Measurements from ENCODE around the gene MCM3. TPM values are rescaled to one million over a fixed set of nuclear protein-coding genes. Genes with fewer than 3 reads are reported as not detected.

Gene MCM3
- total RNA-seq (2021; ENCODE audit: unreplicated experiment) (191 TPM), Bru-seq, nascent RNA (percentile 96 among the genes with signal in this experiment), BruChase-seq, experiment 1, labeled RNA remaining after a 6-hour chase (percentile 96 among the genes with signal in this experiment), BruChase-seq, experiment 2, labeled RNA remaining after a 2-hour chase (percentile 91 among the genes with signal in this experiment)
- polyA plus RNA-seq (2012), result 96.6 and 122 TPM in 2 replicates
- long read RNA-seq, transcript MCM3-201 (17 exons, 3,083 nt), result major isoform, 540 of 761 reads
- long read RNA-seq, partial matches to known transcripts, result 119 of 761 reads
- long read RNA-seq, other reads (novel, unspliced or antisense), result 100 of 761 reads

GRCh38 chr6:52284460-52285176 is at the start of gene MCM3:
TSS of gene MCM3 (minus strand) at chr6:52284742. CDS start at chr6:52284674, 68 bp downstream.
- peaks cover 49% of the 10 kb centered on the region for H3K79me2 ChIP-seq (ENCODE audit: insufficient read depth, low read length)
- H3K9me3 ChIP-seq (ENCODE audit: control insufficient read depth in 1 of 2, insufficient read depth in 1 of 2, low read depth in 1 of 2, low read length in 2 of 2), result no peaks in the 10 kb centered on the region
- ChIA-PET RAD21 (ENCODE audit: low non-redundant PET in 1 of 2, low total read pairs in 2 of 2, uncharacterized antibody in 2 of 2, unreplicated experiment in 2 of 2) (interaction anchor here (0.6 to 2.3 kb wide), 2 partner anchors 115 to 395 kb away, joined by 5 to 9 read pairs; no protein-coding TSS in a partner anchor), CTCF (interaction anchor here (0.8 to 3.3 kb wide), 6 partner anchors 68 to 1444 kb away, joined by 3 to 45 read pairs (median 5); no protein-coding TSS in a partner anchor), POLR2A (interaction anchor here (0.7 to 1.5 kb wide), 4 partner anchors 15 to 137 kb away, joined by 3 to 5 read pairs (median 3); no protein-coding TSS in a partner anchor)
- peaks cover 30 to 38% of the 10 kb centered on the region in 2 experiments for H3K36me3 ChIP-seq (ENCODE audit: control insufficient read depth in 1 of 2, insufficient read depth in 2 of 2, low read length in 2 of 2)
- BruUV-seq (replicated peaks), result no TSS peak
- intact Hi-C loops (cut with micrococcal nuclease), result loop anchor here (2.0 to 10.0 kb wide), 3 partner anchors 230 to 378 kb away; no protein-coding TSS in a partner anchor
- H4K20me1 ChIP-seq (ENCODE audit: insufficient read depth), result peaks cover 17% of the 10 kb centered on the region; the same call in 1 of the 2 replicates
- peaks cover 4 to 22% of the 10 kb centered on the region in 2 experiments; a peak in 3 of 4 replicates for H3K4me1 ChIP-seq (ENCODE audit: control insufficient read depth in 1 of 2, insufficient read depth in 2 of 2, low read length in 2 of 2)
- peak within 1 kb of the TSS; percentile 82 for H3K4me2 ChIP-seq (ENCODE audit: low read length)
- no peaks in the 10 kb centered on the region for H3K27me3 ChIP-seq (ENCODE audit: insufficient read depth, low read length)
- peak within 1 kb of the TSS; percentile 96 for H2AFZ ChIP-seq (ENCODE audit: low read depth, low read length, poor library complexity, severe bottlenecking)
- peak within 1 kb of the TSS; percentile 97 for H3K9ac ChIP-seq (ENCODE audit: low read length)
- peak; percentile 97 for ATAC-seq
- H3K9me2 ChIP-seq (ENCODE audit: insufficient read depth), result no peaks in the 10 kb centered on the region
- peak within 1 kb of the TSS; percentile 88 to 92 for H3K4me3 ChIP-seq (replicated peaks in 1 of 2; ENCODE audit: low read depth in 1 of 2, low read length in 2 of 2)
- peak within 1 kb of the TSS; percentile 81 for H3K27ac ChIP-seq (ENCODE audit: low read depth, low read length)
- DNase-seq (ENCODE audit: low read depth, low spot score), result peak; percentile 99
- no peak for TF ChIP-seq EZH2 (IDR thresholded peaks at IDR 0.05)
- TF ChIP-seq ZFX (IDR thresholded peaks at IDR 0.05), result peak; percentile 91
- peak; percentile 95 for TF ChIP-seq SIN3A (IDR thresholded peaks at IDR 0.05; ENCODE audit: low read depth)
- no peak for TF ChIP-seq CTCF (IDR thresholded peaks at IDR 0.05 in 2 of 3, conservative IDR thresholded peaks at IDR 0.05 in 1 of 3; ENCODE audit: borderline replicate concordance in 1 of 3, insufficient read depth in 1 of 3, low read depth in 2 of 3, low read length in 2 of 3)
- peak; percentile 94 for TF ChIP-seq MAX (IDR thresholded peaks at IDR 0.05)
- TF ChIP-seq ZBTB33 (IDR thresholded peaks at IDR 0.05; ENCODE audit: extremely low read depth, insufficient replicate concordance, low read length), result no peak
- no peak for TF ChIP-seq CBX3 (IDR thresholded peaks at IDR 0.05; ENCODE audit: low read depth)
- TF ChIP-seq ELF1 (IDR thresholded peaks at IDR 0.05; ENCODE audit: borderline replicate concordance, low read depth), result peak; percentile 61
- no peak for TF ChIP-seq ZNF274 (IDR thresholded peaks at IDR 0.05; ENCODE audit: low read depth, low read length)
- no peak for TF ChIP-seq POLR2A (IDR thresholded peaks at IDR 0.05; ENCODE audit: borderline replicate concordance, extremely low read depth, insufficient read depth, insufficient read length)
- TF ChIP-seq CEBPB (IDR thresholded peaks at IDR 0.05; ENCODE audit: low read depth), result no peak
- no peak for TF ChIP-seq EGR1 (IDR thresholded peaks at IDR 0.05; ENCODE audit: low read depth)
- TF ChIP-seq RAD21 (IDR thresholded peaks at IDR 0.05; ENCODE audit: low read depth), result no peak
- no peak for TF ChIP-seq REST (IDR thresholded peaks at IDR 0.05; ENCODE audit: low read depth)
- no peak for TF ChIP-seq ATF3 (IDR thresholded peaks at IDR 0.05)
- no peak for TF ChIP-seq EZH2phosphoT487 (IDR thresholded peaks at IDR 0.05; ENCODE audit: borderline replicate concordance)
- no peak for TF ChIP-seq FOSL1 (IDR thresholded peaks at IDR 0.05; ENCODE audit: low read depth)
